Stimulated activated CD4-positive, alpha-beta T cell treated with anti-CD3 and anti-CD28 coated beads, Interleukin-4, amount 100 ng/mL, for 4 hours (primary cell): ENCODE measurements around the gene PAX8.
A peak's percentile ranks its signal among the peaks of the same experiment; 100 is the strongest.
"Not testable (repeated sequence)": the region's sequence is repeated elsewhere in the genome, so short reads cannot be mapped to it uniquely, and the experiment has no call there.

Experiments used
- DNase-seq, 2 experiments: peaks; one replicate each; pipeline ENCODE4 v3.0.0-alpha.2; 2020

Gene PAX8

GRCh38 chr2:113278742-113279139, at the start of gene PAX8:
PAX8 (minus strand) TSS chr2:113278921; CDS start chr2:113278394, 527 bp downstream.
- DNase-seq: no peak

- DNase-seq: no peak
These were observed 49.3 kb upstream of the PAX8 start for GRCh38 chr2:113328043-113328442.

GRCh38 chr2:113325161-113325731, 46.5 kb upstream of the PAX8 start:
- not testable (repeated sequence) for DNase-seq

GRCh38 chr2:113324684-113325160, 46.0 kb upstream of the PAX8 start:
- DNase-seq: peak; percentile 37 to 59

- DNase-seq: not testable (repeated sequence)
These were observed 44.4 kb upstream of the PAX8 start for GRCh38 chr2:113323129-113323528.

DNA sequence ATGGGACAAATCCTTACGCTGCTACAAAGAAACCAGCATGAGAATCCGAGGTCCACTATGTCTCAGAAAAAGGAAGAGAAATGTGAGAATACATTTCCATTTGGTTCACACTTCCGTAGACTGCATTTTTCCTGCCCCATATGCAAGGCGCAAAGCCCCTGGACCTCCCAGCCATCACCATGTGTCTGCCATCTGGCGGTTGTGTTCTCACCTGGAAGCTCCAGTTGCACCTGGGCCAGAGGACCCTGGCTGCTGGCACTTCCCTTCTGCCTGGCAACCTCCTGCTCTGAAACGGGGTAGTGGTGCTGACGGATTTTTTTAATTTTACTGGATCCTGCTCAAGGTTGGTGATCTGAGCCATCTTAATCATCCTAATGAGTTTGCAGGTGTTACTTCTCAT, 41.4 kb upstream of the PAX8 start:
- not testable (repeated sequence) for DNase-seq

GRCh38 chr2:113318941-113319340, 40.2 kb upstream of the PAX8 start:
- not testable (repeated sequence) for DNase-seq

GRCh38 chr2:113316085-113316484, 37.4 kb upstream of the PAX8 start:
- no peak for DNase-seq

GRCh38 chr2:113314663-113315062, 35.9 kb upstream of the PAX8 start:
- DNase-seq: not testable (repeated sequence)

- DNase-seq: not testable (repeated sequence)
These were observed 35.5 kb upstream of the PAX8 start for GRCh38 chr2:113314176-113314575.

GRCh38 chr2:113311781-113312180, 33.1 kb upstream of the PAX8 start:
- not testable (repeated sequence) for DNase-seq

GRCh38 chr2:113311191-113311590, 32.5 kb upstream of the PAX8 start:
- DNase-seq: not testable (repeated sequence)

DNA sequence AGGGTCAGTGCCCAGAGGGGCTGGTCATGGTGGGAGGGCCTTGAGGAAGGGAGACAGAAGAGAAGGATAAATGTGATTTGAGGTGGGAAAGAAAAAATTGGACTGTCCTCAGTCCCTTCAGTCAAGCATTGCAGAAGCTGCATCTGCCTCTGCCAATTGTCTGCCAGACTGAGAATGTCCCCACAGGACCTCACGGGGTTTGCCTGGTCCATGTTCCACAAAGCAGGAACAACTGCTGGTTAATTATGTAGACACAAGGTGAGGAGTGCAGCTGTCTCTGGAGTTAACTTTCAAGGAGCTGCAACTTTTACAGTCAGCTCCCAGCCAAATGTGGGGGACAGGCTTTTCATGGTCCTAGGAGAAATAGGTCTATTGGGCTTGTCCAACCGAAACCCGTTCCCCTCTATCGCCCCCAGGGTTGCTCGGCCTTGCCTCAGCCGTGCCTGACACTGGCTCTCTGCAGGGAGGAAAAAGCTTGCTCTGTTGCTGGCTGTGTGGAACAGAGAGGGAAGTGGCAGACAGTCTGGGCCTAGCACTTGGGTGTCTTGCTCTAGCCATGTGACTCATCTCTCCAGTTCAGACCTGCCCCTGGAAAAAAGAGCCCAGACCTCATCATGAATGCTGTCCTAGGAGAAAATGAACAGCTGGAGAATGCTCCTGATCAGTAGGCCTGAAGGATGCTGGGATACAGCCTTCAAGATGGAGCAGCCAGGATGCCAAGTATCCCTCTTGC, 31.1 kb upstream of the PAX8 start:
- DNase-seq: no peak

- DNase-seq: not testable (repeated sequence)
These were observed 30.1 kb upstream of the PAX8 start for GRCh38 chr2:113308784-113309183.

- not testable (repeated sequence) for DNase-seq
These were observed 27.5 kb upstream of the PAX8 start for GRCh38 chr2:113306207-113306606.

GRCh38 chr2:113305749-113306148, 27.0 kb upstream of the PAX8 start:
- not testable (repeated sequence) for DNase-seq

DNA sequence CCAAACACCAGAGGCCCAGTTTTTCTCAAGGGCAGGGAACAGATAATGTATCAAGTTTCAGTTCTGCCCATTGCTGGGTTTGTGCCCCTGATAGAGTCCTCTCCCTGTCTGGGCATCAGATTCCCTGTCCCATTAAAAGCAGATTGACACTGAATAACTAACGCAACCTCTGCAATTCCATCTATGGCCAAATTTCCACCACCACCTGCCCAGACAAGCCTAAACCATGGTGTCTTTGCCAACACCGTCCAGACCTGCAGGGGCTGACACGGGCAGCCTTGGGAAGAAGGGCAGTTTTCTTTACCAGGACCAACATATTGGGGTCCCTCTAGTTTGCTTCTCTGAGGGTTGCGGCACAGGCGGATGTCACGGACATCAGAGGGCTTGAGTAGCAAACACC, 26.4 kb upstream of the PAX8 start:
- no peak for DNase-seq

GRCh38 chr2:113304702-113305101, 26.0 kb upstream of the PAX8 start:
- no peak for DNase-seq

DNA sequence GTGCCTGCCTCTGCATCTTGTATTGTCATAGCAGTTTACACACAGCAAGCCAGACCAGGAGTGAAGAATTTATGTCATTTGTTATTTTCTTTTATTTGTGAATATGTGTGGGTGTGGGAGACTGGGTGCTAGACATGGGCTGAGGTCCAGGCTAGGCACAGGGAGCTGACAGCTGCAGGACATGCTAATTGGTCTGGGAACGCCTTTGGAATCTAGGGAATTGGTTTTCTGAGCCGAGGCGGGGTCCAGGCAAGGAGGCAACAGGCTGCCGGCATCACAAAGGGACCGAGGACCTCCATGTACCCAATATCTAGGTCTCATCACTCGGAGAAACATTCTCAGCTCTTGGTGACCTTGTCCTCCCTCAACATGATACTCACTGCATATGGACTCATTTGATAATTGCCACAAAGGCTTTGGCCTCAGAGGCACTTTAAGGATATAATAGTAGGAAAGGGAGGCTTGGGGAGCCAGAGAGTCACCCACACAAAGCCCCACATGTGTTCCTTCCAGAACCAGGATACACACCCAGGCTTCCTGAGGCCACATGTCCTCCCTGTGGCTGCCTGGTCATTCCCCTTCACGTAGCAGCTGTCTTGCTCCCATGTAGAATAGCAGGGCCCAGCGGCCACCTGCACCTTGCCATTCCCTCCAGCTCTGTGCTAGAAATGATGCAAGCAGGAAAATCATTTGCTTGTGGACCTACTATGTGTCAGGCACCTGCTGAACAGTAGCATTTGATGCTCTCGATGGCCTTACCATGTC, 23.7 kb upstream of the PAX8 start:
- not testable (repeated sequence) for DNase-seq

DNA sequence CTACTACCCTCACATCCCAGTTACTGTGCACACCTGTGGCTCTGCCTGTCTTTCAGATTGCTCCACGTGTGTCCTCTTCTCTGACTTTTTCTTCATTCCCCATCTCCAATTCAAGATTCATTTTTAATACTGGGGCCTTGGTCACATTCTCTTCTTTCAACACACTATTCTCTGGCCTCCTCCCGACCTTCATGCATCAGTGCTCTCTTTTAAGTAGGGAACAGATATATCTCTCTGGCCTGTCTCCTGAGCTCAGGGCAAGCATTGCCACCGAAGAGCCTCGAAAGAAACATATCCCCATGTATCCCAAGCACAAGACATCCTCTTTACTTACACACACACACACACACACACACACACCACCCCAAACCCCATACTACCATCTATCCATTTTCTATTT, 21.6 kb upstream of the PAX8 start:
- no peak for DNase-seq

GRCh38 chr2:113298176-113298575, 19.5 kb upstream of the PAX8 start:
- no peak for DNase-seq

DNA sequence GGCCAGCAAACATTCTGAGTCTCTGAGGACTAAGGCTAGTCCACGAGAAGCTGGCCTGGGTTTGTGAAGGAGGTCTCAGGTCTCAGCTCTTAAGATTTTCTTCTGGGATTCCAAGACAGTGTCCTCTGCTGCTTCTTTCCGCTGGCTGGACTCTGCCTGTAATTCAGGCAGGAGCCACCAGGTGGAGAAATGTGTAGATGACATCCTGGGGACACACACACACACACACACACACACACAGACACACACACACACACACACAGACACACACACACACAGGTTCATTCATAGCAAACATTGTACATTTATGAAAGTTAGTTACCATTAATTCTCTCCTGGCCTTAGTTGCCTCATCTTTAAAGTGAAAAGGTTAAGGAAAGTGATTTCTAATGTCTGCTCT, 18.9 kb upstream of the PAX8 start:
- DNase-seq: peak; percentile 7 to 26

- DNase-seq: no peak
These were observed 12.5 kb upstream of the PAX8 start for GRCh38 chr2:113291191-113291590.
